Measurements from ENCODE around the gene MN1.

Gene MN1

GRCh38 chr22:27749597-27750225, 51.8 kb downstream of the MN1 start:
- H3K36me3 ChIP-seq = no peaks in the 10 kb centered on the region
- H3K4me3 ChIP-seq = no peak overlapping the region
- H3K4me1 ChIP-seq = peaks cover 12 to 81% (median 58%) of the 10 kb centered on the region in 4 donors
- TF ChIP-seq CTCF (IDR thresholded peaks at IDR 0.05) = no peak
- intact Hi-C loops (cut with DNase I; ENCODE audit: low total_unique reads) = loop anchor here (5.0 kb wide), 1 partner anchor 43 kb away; no protein-coding TSS in a partner anchor
- no peaks in the 10 kb centered on the region for H3K9me3 ChIP-seq
- DNase-seq = peak; percentile 9 to 82
- no peaks in the 10 kb centered on the region for H3K27me3 ChIP-seq
- peak overlapping the region; percentile 78 to 85 for H3K27ac ChIP-seq

GRCh38 chr22:27748751-27749191, 52.8 kb downstream of the MN1 start:
- Histone ChIP-seq H3K4me1 (peaks cover 12 to 71% (median 49%) of the 10 kb centered on the region in 4 donors), H3K4me3 (peak overlapping the region in 1 of 2 donors; percentile 31), H3K9me3 (no peaks in the 10 kb centered on the region), H3K36me3 (no peaks in the 10 kb centered on the region), H3K27me3 (no peaks in the 10 kb centered on the region), H3K27ac (peak overlapping the region; percentile 78 to 85)
- intact Hi-C loops (cut with DNase I; ENCODE audit: low total_unique reads) = no loop called here
- no peak for TF ChIP-seq CTCF (IDR thresholded peaks at IDR 0.05)
- no peak for DNase-seq

GRCh38 chr22:27748349-27748748, 53.2 kb downstream of the MN1 start:
- no peak for DNase-seq
- intact Hi-C loops (cut with DNase I; ENCODE audit: low total_unique reads) = no loop called here
- Histone ChIP-seq H3K27ac (peak overlapping the region; percentile 78 to 85), H3K9me3 (no peaks in the 10 kb centered on the region), H3K4me3 (peak overlapping the region in 1 of 2 donors; percentile 31), H3K4me1 (peaks cover 10 to 67% (median 46%) of the 10 kb centered on the region in 4 donors), H3K36me3 (no peaks in the 10 kb centered on the region), H3K27me3 (no peaks in the 10 kb centered on the region)
- TF ChIP-seq CTCF (IDR thresholded peaks at IDR 0.05) = no peak

GRCh38 chr22:27747396-27748221, 53.9 kb downstream of the MN1 start:
- Histone ChIP-seq H3K4me3 (peak overlapping the region in 1 of 2 donors; percentile 31), H3K36me3 (no peaks in the 10 kb centered on the region), H3K27ac (peak overlapping the region; percentile 78 to 85), H3K4me1 (peaks cover 2 to 60% (median 38%) of the 10 kb centered on the region in 4 donors), H3K27me3 (no peaks in the 10 kb centered on the region), H3K9me3 (no peaks in the 10 kb centered on the region)
- TF ChIP-seq CTCF (IDR thresholded peaks at IDR 0.05) = peak; percentile 64 to 65
- intact Hi-C loops (cut with DNase I; ENCODE audit: low total_unique reads) = no loop called here
- DNase-seq = peak; percentile 41 to 80

- H3K4me1 ChIP-seq = peaks cover 0 to 53% (median 35%) of the 10 kb centered on the region in 4 donors
- peak in 1 of 2 donors; percentile 51 for DNase-seq
These were observed 54.6 kb downstream of the MN1 start for GRCh38 chr22:27746918-27747317.

More at GRCh38 chr22:27746918-27747317, 54.6 kb downstream of the MN1 start:
- H3K36me3 ChIP-seq = no peaks in the 10 kb centered on the region
- no peak for TF ChIP-seq CTCF (IDR thresholded peaks at IDR 0.05)
- no peak overlapping the region for H3K4me3 ChIP-seq
- H3K27me3 ChIP-seq = no peaks in the 10 kb centered on the region
- intact Hi-C loops (cut with DNase I; ENCODE audit: low total_unique reads) = no loop called here
- peak overlapping the region; percentile 62 to 85 for H3K27ac ChIP-seq
- no peaks in the 10 kb centered on the region for H3K9me3 ChIP-seq
